ES-I3 (cell line): Measurements from ENCODE around the gene GAPVD1.

Experiments used
- H3K36me3 ChIP-seq: 2 replicates; pipeline ENCODE4 v1.6.1; 2013; ENCODE audit warnings: mild to moderate bottlenecking, low read length, control low read depth, moderate library complexity; ENCODE audit not compliant: insufficient read depth
- H3K4me1 ChIP-seq: 2 replicates; pipeline ENCODE4 v1.6.1; 2013; ENCODE audit warnings: mild to moderate bottlenecking, control low read depth, low read length; ENCODE audit not compliant: insufficient read depth
- H3K9ac ChIP-seq: 2 replicates; pipeline ENCODE4 v1.6.1; 2013; ENCODE audit warnings: low read depth, mild to moderate bottlenecking, low read length, moderate library complexity
- H3K9me3 ChIP-seq: 2 replicates; pipeline ENCODE4 v1.6.1; 2013; ENCODE audit warnings: mild to moderate bottlenecking, low read length, moderate library complexity; ENCODE audit not compliant: control insufficient read depth, insufficient read depth

The GAPVD1 gene

GRCh38 chr9:125407974-125408900, 146.6 kb downstream of the GAPVD1 start:
- H3K36me3 ChIP-seq: no peaks in the 10 kb centered on the region
- no peaks in the 10 kb centered on the region for H3K9me3 ChIP-seq
- H3K4me1 ChIP-seq: peaks cover 3% of the 10 kb centered on the region; the same call in 1 of the 2 replicates
- peak overlapping the region; percentile 54; the same call in 1 of the 2 replicates for H3K9ac ChIP-seq

GRCh38 chr9:125409217-125409636, 147.6 kb downstream of the GAPVD1 start:
- peaks cover 3% of the 10 kb centered on the region; the same call in 1 of the 2 replicates for H3K4me1 ChIP-seq
- no peaks in the 10 kb centered on the region for H3K36me3 ChIP-seq
- H3K9me3 ChIP-seq: no peaks in the 10 kb centered on the region
- peak overlapping the region; percentile 58; the same call in 1 of the 2 replicates for H3K9ac ChIP-seq

GRCh38 chr9:125409637-125410521, 148.3 kb downstream of the GAPVD1 start:
- Histone ChIP-seq H3K9me3 (no peaks in the 10 kb centered on the region), H3K9ac (peak overlapping the region; percentile 58; the same call in 1 of the 2 replicates), H3K36me3 (no peaks in the 10 kb centered on the region), H3K4me1 (peaks cover 3% of the 10 kb centered on the region; the same call in 1 of the 2 replicates)

GRCh38 chr9:125410522-125410894, 148.9 kb downstream of the GAPVD1 start:
- peaks cover 3% of the 10 kb centered on the region; the same call in 1 of the 2 replicates for H3K4me1 ChIP-seq
- H3K36me3 ChIP-seq: no peaks in the 10 kb centered on the region
- peak overlapping the region; percentile 58; the same call in 1 of the 2 replicates for H3K9ac ChIP-seq
- H3K9me3 ChIP-seq: no peaks in the 10 kb centered on the region

- H3K36me3 ChIP-seq: no peaks in the 10 kb centered on the region
- peak overlapping the region; percentile 58; the same call in 1 of the 2 replicates for H3K9ac ChIP-seq
- H3K9me3 ChIP-seq: no peaks in the 10 kb centered on the region
- peaks cover 3% of the 10 kb centered on the region; the same call in 1 of the 2 replicates for H3K4me1 ChIP-seq
Measured at GRCh38 chr9:125411171-125411756, 149.6 kb downstream of the GAPVD1 start.

- no peak overlapping the region for H3K9ac ChIP-seq
- no peaks in the 10 kb centered on the region for H3K36me3 ChIP-seq
- no peaks in the 10 kb centered on the region for H3K9me3 ChIP-seq
- H3K4me1 ChIP-seq: peaks cover 3% of the 10 kb centered on the region; the same call in 1 of the 2 replicates
Measured at GRCh38 chr9:125412166-125412565, 150.5 kb downstream of the GAPVD1 start.

- Histone ChIP-seq H3K9me3 (no peaks in the 10 kb centered on the region), H3K9ac (no peak overlapping the region), H3K36me3 (no peaks in the 10 kb centered on the region)
Measured at GRCh38 chr9:125413579-125413978, 152.0 kb downstream of the GAPVD1 start.

GRCh38 chr9:125415583-125416460, 154.2 kb downstream of the GAPVD1 start:
- Histone ChIP-seq H3K9me3 (no peaks in the 10 kb centered on the region), H3K36me3 (no peaks in the 10 kb centered on the region), H3K4me1 (no peaks in the 10 kb centered on the region), H3K9ac (no peak overlapping the region)

More at GRCh38 chr9:125413579-125413978, 152.0 kb downstream of the GAPVD1 start:
- H3K4me1 ChIP-seq: peaks cover 3% of the 10 kb centered on the region; the same call in 1 of the 2 replicates

- Histone ChIP-seq H3K9ac (no peak overlapping the region), H3K36me3 (no peaks in the 10 kb centered on the region), H3K4me1 (no peaks in the 10 kb centered on the region; the same call in 1 of the 2 replicates), H3K9me3 (no peaks in the 10 kb centered on the region)
Measured at GRCh38 chr9:125416517-125416916, 154.9 kb downstream of the GAPVD1 start.
